ENCODE results near the gene AGMO. TPM values are rescaled to one million over a fixed set of nuclear protein-coding genes. Genes with fewer than 3 reads are reported as not detected.

The AGMO gene
- total and polyA plus RNA-seq, 2 of the 8 experiments (the other 6 are each of a cell fraction or from before 2014, with no cell fraction given), result 0.22 to 0.45 TPM

GRCh38 chr7:15490291-15490690 is 71.5 kb downstream of the AGMO start:
- Histone ChIP-seq H2AK5ac (ENCODE audit: low read depth, low read length) (no peak overlapping the region), H2BK120ac (replicated peaks; ENCODE audit: low read depth, low read length) (no peak overlapping the region), H3K4ac (replicated peaks; ENCODE audit: insufficient read length, low read depth, low read length) (no peak overlapping the region), H3K36me3 (ENCODE audit: control insufficient read depth in 2 of 4, insufficient read depth in 4 of 4, low read length in 3 of 4) (no peaks in the 10 kb centered on the region), H4K8ac (ENCODE audit: extremely low read depth, insufficient read depth, low read length) (no peak overlapping the region), H2AFZ (ENCODE audit: low read length) (no peak overlapping the region), H2BK5ac (ENCODE audit: low read depth, low read length) (no peak overlapping the region), H3K79me2 (ENCODE audit: control insufficient read depth in 1 of 2, insufficient read depth in 2 of 2, low read length in 2 of 2) (no peaks in the 10 kb centered on the region), H4K5ac (ENCODE audit: insufficient read length, low read depth, low read length) (no peak overlapping the region), H3K9me3 (ENCODE audit: insufficient read depth in 2 of 2, low read depth in 1 of 2, low read length in 1 of 2) (no peaks in the 10 kb centered on the region), H3K23me2 (ENCODE audit: low read depth, low read length) (no peaks in the 10 kb centered on the region; the same call in 1 of the 2 replicates), H3K4me1 (replicated peaks in 1 of 4; ENCODE audit: control insufficient read depth in 3 of 4, insufficient read depth in 4 of 4, low read length in 3 of 4) (no peaks in the 10 kb centered on the region), H3K14ac (ENCODE audit: insufficient read length) (no peak overlapping the region), H3K4me3 (ENCODE audit: extremely low read depth in 1 of 4, insufficient read depth in 2 of 4, low read depth in 3 of 4, low read length in 4 of 4) (no peak overlapping the region), H3K4me2 (ENCODE audit: insufficient read depth in 1 of 2, low read depth in 2 of 2, low read length in 2 of 2) (no peak overlapping the region), H4K91ac (replicated peaks; ENCODE audit: insufficient read length, low read length) (no peak overlapping the region), H3K79me1 (ENCODE audit: low read depth, low read length) (no peaks in the 10 kb centered on the region), H2BK12ac (ENCODE audit: low read depth, low read length) (no peak overlapping the region), H3K56ac (replicated peaks; ENCODE audit: insufficient read length, low read depth, low read length) (no peak overlapping the region), H3K27me3 (replicated peaks in 1 of 4; ENCODE audit: control insufficient read depth in 3 of 4, extremely low read depth in 1 of 4, insufficient read depth in 3 of 4, low read length in 3 of 4) (no peaks in the 10 kb centered on the region), H3K9ac (replicated peaks in 1 of 4; ENCODE audit: extremely low read depth in 1 of 4, low read depth in 3 of 4, low read length in 3 of 4) (no peak overlapping the region), H2BK15ac (ENCODE audit: low read length) (no peak overlapping the region), H2BK20ac (ENCODE audit: low read length) (no peak overlapping the region), H3K18ac (ENCODE audit: extremely low read depth, low read length) (no peak overlapping the region), H4K20me1 (replicated peaks in 1 of 2; ENCODE audit: control insufficient read depth in 1 of 2, insufficient read depth in 2 of 2, low read length in 2 of 2) (no peaks in the 10 kb centered on the region), H3K27ac (ENCODE audit: low read depth, low read length) (no peak overlapping the region), H3K23ac (ENCODE audit: insufficient read length) (no peak overlapping the region)
- FAIRE-seq (no peak), DNase-seq (ENCODE audit: low read depth in 1 of 2, low spot score in 2 of 2) (no peak)
- ChIA-PET CTCF (ENCODE audit: partially characterized antibody) (no interaction called here), POLR2A (ENCODE audit: partially characterized antibody) (no interaction called here)
- 100% methylated on average over 1 of the region's 1 CpG; no CpG with 5 or more reads in 1 of the 2 experiments for WGBS, 2 experiments (ENCODE audit: extremely low coverage in 1 of 2, insufficient coverage in 1 of 2, insufficient read length in 1 of 2, insufficient replicate concordance in 2 of 2, low coverage in 1 of 2, low lambda C conversion rate in 2 of 2, missing lambda C conversion rate in 1 of 2)
- TF ChIP-seq RFX5 (IDR thresholded peaks at IDR 0.05; ENCODE audit: borderline replicate concordance, low read depth, low read length) (no peak), CHD2 (IDR thresholded peaks at IDR 0.05; ENCODE audit: low read length) (no peak), SP1 (IDR thresholded peaks at IDR 0.05; ENCODE audit: low read depth, low read length) (no peak), TEAD4 (IDR thresholded peaks at IDR 0.05; ENCODE audit: low read depth, low read length) (no peak), YY1 (IDR thresholded peaks at IDR 0.05; ENCODE audit: low read depth, low read length) (no peak), SIX5 (IDR thresholded peaks at IDR 0.05; ENCODE audit: low read depth, low read length) (no peak), TBP (IDR thresholded peaks at IDR 0.05; ENCODE audit: low read depth, low read length) (no peak), RXRA (IDR thresholded peaks at IDR 0.05; ENCODE audit: insufficient read depth, low read depth, low read length) (no peak)
